HG03139 (cell line): ENCODE data around the gene PAK6.

Experiments
- ATAC-seq: cut with Tn5 transposase; IDR thresholded peaks from one replicate; pipeline ENCODE4 v1.9.1; 2021; ENCODE audit not compliant: unreplicated experiment

Gene PAK6

GRCh38 chr15:40255033-40255432, 16.2 kb downstream of the PAK6 start:
- no peak for ATAC-seq

DNA sequence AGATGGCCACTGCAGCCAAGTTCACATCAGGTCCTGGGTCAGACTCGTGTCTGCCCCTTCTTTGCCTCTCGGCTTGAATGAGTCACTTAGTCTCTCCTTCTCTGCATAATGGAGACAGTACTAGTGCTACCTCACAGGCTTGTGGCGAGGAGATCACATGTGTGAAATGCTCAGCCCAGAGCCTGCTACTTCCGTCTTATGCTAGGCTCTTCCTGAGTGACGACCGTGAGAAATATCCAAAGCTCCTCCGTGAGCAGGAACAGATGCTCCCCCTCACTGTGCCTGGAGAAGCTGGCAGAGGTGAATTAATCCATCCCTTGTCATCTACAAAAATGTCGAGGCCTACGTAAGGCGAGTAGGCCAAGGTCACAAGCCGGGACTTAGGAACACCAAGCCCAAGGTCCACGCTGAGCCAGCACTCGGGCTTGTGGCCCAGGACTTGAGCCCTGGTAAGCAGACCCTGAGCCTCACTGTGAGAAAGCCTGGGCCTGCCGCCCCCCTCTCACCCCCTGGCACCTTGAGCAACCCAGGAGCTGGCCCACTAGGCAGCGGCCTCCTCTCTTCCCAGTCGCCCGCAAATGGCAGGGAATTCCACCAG, 17.9 kb downstream of the PAK6 start:
- no peak for ATAC-seq

DNA sequence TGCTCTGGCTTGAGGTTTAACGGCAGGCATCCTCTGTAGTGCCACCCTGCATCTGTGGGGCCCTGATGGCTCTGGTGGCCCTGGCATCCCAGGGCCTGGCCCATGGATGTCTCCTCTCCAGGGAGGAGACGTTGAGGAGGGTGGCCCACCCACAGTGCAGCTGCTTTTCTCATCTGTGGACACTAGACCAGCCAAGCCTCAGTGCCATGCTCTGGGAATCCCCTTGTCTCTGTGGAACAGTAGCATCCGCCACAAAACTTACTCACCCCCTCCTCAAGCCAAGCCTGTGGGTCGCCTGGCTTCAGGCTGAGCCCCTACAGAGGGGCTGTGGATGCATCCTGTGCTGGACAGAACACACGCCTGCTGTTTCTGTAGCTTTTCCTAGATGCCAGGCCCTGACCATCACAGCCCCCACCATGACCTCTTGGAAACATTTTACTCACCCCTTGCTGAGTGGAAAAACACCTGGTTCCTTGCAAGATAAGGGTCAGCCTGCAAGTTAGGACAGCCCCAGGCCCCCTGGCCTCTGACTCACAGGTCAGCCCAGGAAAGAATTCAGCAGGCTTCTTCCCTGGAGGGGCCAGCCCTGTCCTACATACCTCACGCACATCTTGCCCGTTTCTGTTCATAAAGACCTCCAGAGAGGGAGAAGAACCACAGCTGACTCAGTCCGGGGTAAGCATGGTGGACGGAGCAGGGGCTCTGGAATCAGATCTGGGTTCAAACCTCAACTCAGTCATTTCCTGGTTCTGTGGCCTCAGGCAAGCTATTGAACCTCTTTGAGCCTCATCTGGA, 19.0 kb downstream of the PAK6 start:
- no peak for ATAC-seq

DNA sequence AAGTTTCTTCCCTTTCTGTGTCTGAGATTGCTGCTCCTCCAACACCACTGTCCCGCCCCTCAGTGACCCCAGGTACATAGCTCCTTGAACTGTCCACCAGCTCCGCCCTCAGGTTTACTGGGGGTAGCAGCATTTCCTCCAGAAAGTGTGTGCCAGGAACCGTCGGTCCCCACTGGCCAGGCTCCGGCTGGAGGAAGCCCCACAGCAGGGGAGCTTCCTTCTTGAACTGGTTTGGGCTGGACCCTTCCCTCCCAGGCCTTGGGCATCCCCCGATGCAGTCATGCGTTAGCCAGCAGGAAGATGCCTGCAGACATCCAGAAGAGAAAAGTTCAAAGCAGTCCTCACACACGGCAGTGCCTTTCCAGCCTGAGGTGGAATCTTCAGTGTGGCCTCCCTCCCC, 19.7 kb downstream of the PAK6 start:
- ATAC-seq = no peak

DNA sequence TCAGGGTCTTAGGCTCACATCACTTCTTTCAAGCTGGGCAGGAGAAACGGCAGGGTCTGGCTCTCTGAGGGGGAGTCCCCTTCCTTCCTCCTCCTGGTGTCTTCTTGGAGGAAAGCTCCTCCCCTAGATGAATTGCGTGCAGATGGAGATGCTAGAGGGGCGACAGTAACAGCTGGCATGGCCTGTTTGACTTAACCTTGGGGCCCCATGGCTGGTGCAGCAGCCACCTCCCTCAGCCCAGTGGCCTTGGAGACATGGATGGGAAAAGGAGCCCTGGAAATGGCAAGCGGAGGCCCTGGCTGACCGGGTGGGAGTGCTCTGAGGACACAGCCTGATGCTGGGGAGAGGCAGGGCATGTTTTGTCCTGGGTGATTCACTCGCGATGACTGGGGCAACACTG, 20.2 kb downstream of the PAK6 start:
- ATAC-seq = no peak

DNA sequence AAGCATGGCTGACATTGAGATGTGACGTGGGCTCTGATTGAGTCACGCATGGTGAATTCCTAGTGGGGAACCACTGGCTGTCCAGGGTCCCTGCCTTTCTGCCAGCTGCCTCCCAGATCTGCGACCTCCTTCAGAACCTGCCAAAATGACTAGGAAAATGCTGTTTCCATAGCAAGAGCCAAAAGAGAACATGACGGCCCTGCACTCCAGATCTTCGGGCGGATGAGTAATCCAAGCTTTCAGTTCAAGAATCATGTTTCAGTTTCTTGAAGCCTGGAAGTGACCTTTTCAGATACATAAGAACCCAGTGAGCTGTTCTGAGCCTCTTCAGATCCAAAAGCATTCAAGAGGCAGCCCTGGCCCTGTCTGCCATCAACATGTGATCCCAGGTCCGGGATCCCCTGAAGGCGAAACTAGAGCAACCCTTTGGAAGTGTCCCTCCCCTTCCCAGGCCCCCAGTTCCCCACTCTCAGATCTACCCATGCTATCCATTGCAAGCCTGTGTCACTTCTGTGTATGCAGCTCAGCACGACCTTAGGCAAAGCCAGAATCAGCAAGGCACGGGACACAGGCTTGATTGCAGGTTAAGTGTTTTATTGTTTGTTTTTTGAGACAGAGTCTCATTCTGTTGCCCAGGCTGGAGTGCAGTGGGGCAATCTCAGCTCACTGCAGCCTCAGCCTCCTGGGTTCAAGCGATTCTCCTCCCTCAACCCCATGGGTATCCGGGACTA, 24.3 kb downstream of the PAK6 start:
- ATAC-seq = no peak

DNA sequence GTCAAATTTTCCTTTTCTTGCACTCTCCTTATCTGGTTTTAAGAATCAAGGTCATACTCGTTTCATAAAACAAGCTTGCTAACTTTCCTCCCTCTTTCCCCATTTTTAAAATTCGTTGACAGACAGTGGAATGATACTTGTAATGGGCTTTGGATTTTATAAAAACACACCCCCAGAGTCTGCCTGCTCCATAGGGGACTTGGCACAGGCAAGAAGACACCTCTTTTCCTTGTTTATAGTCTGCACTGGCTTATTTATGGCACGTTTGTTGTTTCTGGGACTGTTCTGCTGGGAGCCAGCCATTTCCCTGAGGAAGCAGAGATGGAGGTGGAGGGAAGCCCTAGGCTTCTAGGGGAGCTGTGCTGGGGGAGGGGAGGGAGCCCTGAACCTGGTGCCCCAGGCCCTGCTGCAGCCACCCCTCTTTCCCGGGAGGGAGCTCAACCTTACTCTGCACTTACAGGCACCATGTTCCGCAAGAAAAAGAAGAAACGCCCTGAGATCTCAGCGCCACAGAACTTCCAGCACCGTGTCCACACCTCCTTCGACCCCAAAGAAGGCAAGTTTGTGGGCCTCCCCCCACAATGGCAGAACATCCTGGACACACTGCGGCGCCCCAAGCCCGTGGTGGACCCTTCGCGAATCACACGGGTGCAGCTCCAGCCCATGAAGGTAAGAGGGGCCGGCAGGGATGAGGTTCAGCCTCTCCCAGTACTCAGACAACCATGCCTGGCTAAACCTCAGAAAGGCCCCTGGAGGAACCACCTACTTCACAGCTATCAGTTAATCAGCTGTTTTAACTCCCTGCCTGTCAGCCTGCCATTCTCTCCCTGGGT, 25.7 kb downstream of the PAK6 start:
- no peak for ATAC-seq

DNA sequence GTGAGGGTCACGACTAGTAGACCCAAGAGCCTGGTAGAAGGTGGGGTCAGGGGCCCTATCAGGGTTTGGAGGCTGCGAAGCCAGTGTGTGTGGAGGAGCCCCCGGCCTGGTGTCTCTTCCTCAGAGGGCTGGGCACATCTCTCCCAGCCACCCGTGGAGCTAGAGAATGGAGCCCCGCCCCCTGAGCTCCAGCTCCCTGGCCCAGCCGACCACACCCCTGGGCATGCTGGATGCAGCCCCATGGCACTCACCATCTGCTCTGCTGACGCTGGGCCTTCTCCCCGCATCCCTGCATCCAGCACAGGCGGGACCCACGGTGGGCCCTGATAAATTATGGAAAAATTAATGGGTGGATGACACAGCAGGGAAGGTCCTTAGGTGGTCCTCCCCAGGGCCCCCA, 26.5 kb downstream of the PAK6 start:
- ATAC-seq = no peak

DNA sequence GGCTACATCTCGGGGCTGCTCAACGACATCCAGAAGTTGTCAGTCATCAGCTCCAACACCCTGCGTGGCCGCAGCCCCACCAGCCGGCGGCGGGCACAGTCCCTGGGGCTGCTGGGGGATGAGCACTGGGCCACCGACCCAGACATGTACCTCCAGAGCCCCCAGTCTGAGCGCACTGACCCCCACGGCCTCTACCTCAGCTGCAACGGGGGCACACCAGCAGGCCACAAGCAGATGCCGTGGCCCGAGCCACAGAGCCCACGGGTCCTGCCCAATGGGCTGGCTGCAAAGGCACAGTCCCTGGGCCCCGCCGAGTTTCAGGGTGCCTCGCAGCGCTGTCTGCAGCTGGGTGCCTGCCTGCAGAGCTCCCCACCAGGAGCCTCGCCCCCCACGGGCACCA, 27.0 kb downstream of the PAK6 start:
- no peak for ATAC-seq

DNA sequence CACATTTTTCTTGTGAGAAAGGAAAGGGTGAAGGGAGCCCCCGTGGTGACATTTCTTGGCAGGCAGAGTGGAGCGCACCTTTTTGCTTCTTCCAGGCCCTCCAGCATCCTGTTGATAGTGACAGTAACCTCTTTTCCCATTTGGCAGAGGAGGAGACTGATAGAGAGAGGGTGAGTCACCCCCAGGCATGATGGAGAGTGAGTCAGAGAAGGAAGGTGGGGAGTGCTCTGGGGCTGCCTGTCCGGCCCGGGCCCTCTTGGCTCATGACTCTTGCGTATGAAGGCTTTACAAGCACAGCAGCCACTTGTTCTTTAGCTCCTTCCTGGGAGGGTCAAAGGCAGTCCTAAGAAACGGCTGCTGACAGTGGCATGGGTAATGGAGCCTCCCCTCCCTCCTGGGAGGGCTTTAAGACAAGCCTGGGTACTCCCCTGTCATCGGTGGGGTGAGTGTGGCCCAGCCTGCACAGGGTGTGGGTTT, 28.0 kb downstream of the PAK6 start:
- ATAC-seq = no peak

DNA sequence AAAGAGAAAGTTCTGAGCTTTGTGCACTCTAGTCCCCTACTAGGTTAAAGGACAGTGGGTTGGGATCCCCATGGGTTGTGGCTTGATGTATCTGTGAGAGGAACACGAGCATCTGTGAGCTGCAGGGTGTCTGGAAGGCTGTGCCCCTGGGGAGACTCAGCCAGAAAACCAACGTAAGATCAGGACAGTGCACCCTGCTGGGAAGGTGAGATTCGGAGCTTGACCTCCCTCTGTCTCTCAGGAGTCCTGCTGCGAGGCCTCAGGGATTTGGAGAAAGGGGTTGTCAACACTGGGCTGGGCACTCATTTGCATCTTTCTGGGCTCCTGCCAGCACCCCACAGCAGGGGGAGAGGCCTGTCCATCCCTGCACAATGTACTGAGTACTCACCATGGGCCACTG, 28.8 kb downstream of the PAK6 start:
- ATAC-seq = no peak

DNA sequence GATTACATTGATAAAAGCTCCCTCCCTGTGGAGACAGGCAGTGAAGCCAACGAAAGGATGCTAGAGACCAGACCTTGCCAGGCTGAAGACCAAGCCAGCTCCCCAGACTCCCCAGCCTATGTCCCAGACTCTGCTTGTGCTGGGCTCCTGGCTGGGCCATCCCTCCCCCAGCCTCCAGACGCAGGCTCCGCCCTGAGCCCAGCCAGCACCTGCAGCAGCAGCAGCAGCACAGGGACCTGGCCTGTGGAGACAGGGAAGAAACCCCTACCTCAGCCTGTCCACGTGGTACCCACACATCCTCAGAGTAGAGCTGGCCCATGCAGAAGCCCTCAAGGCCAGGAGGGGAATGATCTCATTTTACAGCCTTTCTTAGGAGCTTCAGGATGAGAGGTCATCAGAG, 30.7 kb downstream of the PAK6 start:
- ATAC-seq = no peak

GRCh38 chr15:40270246-40270995, 31.6 kb downstream of the PAK6 start:
- ATAC-seq = no peak

DNA sequence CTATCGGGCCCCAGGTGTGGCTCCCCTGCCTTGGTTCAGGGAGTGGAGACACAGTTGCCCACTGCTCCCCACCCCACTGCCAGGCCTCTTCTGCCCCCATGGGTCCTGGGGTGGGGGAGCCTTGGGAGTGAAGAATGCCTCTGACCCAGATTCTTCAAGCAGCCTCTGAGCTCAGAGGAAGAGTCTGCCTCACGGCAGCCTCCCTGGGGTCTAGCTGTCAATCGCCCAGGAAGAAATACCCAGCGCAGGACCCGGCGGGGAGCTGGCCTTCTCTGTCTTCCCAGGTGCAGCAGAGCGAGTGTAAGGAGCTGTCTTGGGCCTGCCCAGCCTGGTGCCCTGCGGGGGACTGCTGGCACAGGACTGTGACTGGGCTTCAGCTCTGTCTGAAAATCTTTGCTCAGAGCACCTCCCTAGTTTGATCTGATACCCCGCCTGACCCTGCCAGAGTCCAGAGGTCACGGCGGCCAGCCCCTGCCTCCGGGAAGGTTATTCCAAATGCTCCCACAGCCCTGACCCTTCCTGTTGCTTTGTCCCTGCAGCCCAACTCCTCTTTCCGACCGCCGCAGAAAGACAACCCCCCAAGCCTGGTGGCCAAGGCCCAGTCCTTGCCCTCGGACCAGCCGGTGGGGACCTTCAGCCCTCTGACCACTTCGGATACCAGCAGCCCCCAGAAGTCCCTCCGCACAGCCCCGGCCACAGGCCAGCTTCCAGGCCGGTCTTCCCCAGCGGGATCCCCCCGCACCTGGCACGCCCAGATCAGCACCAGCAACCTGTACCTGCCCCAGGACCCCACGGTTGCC, 33.0 kb downstream of the PAK6 start:
- ATAC-seq = no peak

DNA sequence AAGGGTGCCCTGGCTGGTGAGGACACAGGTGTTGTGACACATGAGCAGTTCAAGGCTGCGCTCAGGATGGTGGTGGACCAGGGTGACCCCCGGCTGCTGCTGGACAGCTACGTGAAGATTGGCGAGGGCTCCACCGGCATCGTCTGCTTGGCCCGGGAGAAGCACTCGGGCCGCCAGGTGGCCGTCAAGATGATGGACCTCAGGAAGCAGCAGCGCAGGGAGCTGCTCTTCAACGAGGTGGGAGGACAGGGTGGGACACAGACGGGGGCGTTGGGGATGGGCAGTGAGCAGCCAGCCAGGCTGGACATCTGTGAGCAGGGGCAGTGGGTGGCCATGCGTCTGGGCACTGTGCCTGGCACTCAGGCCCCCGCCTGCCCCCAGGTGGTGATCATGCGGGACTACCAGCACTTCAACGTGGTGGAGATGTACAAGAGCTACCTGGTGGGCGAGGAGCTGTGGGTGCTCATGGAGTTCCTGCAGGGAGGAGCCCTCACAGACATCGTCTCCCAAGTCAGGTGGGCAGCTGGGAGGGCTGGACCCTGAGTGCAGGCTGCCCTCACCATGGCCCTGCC, 33.7 kb downstream of the PAK6 start:
- ATAC-seq = no peak

GRCh38 chr15:40273428-40273827, 34.6 kb downstream of the PAK6 start:
- no peak for ATAC-seq

DNA sequence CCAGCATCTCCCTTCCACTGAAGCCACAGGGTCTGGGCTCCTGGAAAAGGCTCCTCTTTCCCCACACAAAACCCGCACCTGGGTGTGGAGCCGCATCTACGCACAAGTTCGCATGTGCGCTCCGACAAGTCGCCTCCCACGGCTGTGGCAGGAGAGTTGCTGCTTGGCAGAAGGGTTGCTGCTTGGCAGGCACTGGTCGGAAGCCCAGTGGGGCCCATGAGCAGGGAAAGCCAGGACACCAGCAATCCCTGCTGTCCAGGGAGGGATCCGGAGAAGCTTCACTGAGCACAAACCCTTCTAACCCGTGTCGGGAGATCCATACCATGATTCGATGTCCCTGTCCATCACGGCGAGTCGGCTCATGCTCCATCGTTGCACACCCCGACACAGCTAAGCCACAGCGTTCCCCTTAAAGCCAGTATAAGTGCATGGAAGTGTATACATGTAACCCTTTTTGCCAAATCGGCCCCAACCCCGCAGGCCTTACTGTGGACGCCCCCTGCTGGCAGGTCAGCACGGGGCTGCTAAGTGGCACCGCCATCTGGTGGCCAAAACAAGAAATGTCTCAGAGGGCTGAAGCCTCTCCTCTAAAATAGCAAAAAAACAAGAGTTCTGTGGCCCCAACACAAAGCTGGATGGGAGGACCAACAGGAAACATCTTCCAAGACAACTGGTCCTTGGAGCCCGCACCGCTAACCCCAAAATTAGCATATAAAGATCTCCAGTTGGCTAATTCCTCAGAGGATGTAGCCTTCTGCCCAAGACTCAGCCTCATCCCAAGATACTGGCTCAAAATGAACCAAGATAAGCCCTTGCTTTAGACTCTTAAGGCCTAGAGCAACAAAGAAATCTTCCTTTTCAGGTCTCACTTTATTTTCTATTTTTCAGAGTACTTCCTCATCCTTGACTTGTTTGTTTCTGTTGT, 35.7 kb downstream of the PAK6 start:
- no peak for ATAC-seq

DNA sequence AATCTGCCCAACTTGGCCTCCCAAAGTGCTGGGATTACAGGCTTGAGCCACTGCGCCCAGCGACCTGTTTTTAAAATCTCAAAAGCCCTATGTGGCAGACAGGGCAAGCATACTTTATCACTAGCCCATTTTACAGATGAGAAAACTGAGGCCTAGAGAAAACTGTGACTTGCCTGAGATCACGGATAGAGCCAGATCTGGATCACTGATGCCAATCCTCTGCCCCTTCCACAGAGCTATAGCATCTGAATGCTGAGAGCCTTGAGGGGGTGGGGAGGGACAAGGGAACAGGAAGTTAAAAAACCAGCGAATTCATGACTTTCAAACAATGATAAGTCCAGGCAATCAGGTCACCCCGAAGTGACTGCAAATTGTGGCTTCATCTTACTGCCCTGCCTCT, 36.7 kb downstream of the PAK6 start:
- no peak for ATAC-seq
